Activated CD4-positive, CD25-positive, alpha-beta regulatory T cell treated with anti-CD3 and anti-CD28 coated beads, Interleukin-2, amount 50 U/mL, for 16 hours (primary cell): ENCODE data around the gene SYT7.

Experiments used
- DNase-seq: peaks from one replicate; pipeline ENCODE4 v3.0.0-alpha.2; 2020; ENCODE audit warnings: low read depth, low spot score

The SYT7 gene

GRCh38 chr11:61516675-61517572 lies 64.0 kb downstream of the SYT7 start:
- no peak for DNase-seq

DNA sequence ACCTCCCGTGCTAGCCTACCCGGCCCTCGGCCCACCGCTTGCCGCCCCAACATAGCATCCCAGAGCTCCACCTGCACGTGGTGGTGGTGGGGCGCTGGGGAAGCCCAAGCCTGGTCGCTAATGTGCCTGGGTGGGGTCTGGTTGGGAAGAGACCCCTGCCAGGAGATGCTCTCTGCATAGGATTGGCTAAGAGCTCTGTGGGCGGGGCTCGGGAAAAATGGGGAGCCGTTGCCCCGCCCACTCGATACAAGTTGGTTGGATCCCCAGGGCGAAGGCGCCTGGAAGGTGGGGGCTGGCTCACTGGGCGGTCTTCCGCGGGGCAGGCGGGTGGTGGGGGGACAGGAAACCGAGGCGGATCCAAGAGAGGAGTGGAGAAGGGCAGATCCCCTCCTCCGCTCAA lies 64.7 kb downstream of the SYT7 start:
- DNase-seq: no peak

DNA sequence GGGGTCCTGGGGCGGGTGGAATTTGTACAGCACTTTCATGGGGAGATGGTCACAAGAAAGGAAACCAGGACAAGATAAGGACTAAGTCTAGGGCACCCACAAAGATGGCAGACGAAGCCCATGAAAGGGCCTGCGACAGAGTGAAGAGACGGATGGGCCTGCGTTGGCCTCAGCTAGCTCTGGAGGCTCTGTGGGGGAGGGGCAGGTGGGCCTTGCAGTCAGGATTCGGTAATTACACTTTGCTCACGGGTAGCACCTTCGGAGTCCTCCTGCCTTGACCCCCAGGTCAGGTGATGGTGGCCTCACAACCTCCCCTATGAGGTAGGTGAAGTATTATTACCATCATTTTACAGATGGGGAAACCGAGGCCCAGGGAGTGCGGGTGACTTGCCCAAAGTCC lies 65.2 kb downstream of the SYT7 start:
- no peak for DNase-seq

GRCh38 chr11:61514050-61514917 lies 66.6 kb downstream of the SYT7 start:
- DNase-seq: no peak

- no peak for DNase-seq
These were observed 67.6 kb downstream of the SYT7 start for GRCh38 chr11:61513143-61513765.

DNA sequence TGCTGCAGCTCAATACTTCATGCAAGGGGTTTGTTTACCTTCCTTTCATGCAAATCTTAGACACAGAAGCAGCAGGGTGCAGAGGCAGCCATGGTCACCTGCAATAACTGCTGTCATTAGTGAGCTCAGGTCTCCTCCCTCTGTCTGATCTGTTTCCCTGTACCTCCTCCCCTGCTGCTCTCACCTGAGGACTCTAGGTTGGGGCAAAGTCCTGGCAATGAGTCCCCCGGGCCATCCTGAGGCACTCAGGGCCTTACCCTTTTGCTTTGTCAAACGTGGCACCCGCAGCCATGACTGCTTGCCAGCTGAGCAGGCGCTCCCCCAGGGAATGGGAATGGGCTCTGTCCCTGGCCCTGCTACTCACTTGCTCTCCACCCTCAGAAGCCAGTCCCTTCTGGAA lies 68.4 kb downstream of the SYT7 start:
- DNase-seq: no peak

DNA sequence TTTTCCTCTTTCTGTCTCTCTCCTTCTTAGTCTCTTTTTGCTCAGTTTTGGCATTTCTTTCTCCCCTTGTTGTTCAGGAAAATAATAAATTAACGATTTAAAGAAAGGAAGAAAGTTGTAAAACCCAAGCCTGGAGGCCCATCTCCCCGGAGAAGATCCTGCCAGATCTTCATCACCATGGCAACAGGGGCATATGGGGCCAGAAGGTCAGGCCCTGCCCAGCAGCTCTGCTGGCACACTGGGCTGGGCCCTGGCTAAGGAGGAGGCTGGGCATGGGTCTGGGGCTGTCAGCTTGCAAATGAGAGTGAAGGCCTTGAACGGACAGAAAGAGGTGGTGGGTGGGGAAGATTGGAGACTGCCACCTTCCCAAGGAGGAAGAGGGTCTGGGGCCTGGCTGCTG lies 69.5 kb downstream of the SYT7 start:
- DNase-seq: no peak

GRCh38 chr11:61510974-61511373 lies 69.9 kb downstream of the SYT7 start:
- DNase-seq: no peak

- DNase-seq: no peak
These were observed 70.5 kb downstream of the SYT7 start for GRCh38 chr11:61510166-61510919.

GRCh38 chr11:61509043-61510029 lies 71.5 kb downstream of the SYT7 start:
- DNase-seq: no peak

- no peak for DNase-seq
These were observed 72.7 kb downstream of the SYT7 start, which contains the start of gene LRRC10B for GRCh38 chr11:61507962-61508861. Gene LRRC10B, plus strand, starts transcription at chr11:61508749. Its CDS starts 250 bp downstream, at chr11:61508999.

- no peak for DNase-seq
These were observed 73.7 kb downstream of the SYT7 start for GRCh38 chr11:61507012-61507768.

- DNase-seq: no peak
These were observed 75.2 kb downstream of the SYT7 start for GRCh38 chr11:61505640-61506155.

DNA sequence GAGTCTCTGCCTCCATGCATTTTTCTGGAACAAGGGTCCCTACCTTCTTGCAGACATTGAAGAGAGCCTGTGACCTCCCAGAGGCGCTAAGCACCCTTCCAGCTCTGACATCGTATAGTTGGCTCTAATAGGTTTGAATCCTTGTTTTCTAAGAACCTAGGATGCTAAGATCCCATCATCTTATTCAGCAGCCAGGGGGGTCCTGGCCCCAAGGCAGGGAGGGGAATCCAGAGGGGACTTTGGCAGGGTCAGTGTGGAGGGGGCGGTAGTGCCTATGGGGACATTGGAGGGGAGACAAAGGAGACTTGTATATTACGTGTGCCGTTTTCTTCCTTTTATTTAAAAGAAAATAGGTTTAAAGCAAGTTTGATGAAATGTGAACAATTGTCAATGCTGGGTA lies 75.8 kb downstream of the SYT7 start:
- DNase-seq: no peak

- no peak for DNase-seq
These were observed 77.6 kb downstream of the SYT7 start for GRCh38 chr11:61503135-61503770.

DNA sequence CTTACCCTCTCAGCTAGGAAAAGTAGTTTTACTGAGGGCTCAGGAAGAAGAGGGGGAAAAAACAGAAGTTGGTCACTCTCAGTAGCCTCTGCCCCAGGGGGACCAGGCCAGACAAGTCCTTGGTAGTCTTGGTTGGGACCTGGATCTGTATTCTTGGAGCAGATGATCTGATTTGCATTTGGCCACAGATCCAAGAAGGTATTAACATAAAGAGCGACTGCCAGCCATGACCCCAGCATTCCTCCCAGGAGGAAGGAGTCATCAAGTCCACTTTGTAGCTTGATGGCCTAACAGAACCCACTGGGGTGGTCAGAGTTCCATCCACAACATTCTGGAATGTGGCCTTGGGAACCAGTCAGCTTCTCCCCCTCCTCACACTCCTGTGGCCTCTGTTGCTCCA lies 78.4 kb downstream of the SYT7 start:
- DNase-seq: no peak

DNA sequence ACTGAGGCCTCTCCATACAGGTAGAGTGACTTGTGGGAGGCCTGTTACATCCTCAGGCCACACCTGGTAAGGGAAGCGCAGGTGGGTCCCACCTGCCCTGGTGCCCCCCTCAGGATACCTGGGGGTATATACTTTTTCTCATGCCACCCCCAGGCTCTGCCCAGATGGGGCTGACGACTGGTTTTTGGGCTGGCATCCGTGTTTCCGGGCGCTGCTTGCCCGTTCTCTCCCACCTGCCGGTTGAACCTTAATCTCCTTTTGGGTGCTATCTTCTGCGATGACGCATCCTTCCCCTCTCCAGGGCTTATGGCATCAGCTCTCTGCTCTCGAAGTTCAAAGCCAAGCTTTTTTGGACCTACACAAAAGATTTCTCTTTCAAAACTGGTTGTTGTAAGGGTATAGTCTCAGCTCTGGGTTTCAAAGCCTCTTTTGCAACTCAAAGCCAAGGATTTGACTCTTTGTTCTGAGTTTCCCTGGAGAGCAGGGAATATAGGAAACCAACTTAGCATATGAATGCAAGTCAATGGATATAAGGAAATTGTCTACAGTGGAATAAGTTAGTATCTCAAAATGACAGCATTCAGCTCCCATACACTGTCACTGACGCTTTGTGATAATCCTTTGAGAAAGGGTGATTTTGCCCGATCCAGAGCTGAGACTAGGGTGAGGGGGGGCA lies 80.9 kb downstream of the SYT7 start:
- no peak for DNase-seq
